GOT3 (cell line): ENCODE results near the gene SLC29A4.
"Not testable (repeated sequence)": the region's sequence is repeated elsewhere in the genome, so short reads cannot be mapped to it uniquely, and the experiment has no call there.

ENCODE experiments used
- DNase-seq: peaks from one replicate; lab custom pipeline; 2025; ENCODE audit warnings: mixed read lengths; lab: John Stamatoyannopoulos, UW

The SLC29A4 gene, protein sequence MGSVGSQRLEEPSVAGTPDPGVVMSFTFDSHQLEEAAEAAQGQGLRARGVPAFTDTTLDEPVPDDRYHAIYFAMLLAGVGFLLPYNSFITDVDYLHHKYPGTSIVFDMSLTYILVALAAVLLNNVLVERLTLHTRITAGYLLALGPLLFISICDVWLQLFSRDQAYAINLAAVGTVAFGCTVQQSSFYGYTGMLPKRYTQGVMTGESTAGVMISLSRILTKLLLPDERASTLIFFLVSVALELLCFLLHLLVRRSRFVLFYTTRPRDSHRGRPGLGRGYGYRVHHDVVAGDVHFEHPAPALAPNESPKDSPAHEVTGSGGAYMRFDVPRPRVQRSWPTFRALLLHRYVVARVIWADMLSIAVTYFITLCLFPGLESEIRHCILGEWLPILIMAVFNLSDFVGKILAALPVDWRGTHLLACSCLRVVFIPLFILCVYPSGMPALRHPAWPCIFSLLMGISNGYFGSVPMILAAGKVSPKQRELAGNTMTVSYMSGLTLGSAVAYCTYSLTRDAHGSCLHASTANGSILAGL

DNA sequence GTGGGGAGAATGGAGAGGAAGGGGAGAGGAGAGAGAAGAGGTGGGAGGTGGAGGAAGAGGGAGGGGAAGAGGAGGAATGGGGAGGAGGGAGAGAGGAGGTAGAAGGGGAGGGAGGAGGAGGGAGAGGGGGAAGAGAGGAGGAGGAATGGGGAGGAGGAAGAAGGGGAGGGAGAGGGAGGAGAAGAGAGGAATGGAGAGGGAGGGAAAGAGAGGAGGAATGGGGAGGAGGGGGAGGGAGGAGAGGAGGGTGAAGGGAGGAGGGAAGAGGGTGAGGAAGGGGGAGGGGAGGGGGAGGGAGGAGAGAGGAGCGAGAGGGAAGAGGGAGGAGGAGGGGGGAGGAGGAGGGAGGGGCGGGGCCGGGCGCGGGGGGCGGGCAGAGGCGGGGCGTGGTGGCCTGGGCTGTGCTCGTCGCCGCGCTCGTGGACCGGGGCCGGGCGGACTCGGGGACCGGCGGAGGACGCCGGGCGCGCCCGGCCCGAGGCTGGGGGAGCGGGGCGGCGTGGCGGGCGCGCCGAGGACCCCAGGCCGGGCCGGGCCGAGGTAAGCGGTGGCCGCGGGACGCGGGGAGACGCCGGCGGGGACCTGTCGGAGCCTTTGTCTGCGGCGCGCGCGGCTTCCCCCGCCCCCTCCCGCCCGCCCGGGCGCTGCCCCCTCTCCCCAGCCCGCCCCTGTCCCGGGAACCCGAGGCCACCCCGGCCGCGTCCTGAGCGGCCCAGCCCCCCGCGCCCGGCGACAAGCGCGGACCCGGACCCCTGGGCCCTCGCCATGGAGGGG, at the start of gene SLC29A4:
TSS of gene SLC29A4 (plus strand) at position 401 of the 774 bp plus-strand sequence. CDS start 4,874 bp downstream, outside the sequence.
- DNase-seq: no peak

DNA sequence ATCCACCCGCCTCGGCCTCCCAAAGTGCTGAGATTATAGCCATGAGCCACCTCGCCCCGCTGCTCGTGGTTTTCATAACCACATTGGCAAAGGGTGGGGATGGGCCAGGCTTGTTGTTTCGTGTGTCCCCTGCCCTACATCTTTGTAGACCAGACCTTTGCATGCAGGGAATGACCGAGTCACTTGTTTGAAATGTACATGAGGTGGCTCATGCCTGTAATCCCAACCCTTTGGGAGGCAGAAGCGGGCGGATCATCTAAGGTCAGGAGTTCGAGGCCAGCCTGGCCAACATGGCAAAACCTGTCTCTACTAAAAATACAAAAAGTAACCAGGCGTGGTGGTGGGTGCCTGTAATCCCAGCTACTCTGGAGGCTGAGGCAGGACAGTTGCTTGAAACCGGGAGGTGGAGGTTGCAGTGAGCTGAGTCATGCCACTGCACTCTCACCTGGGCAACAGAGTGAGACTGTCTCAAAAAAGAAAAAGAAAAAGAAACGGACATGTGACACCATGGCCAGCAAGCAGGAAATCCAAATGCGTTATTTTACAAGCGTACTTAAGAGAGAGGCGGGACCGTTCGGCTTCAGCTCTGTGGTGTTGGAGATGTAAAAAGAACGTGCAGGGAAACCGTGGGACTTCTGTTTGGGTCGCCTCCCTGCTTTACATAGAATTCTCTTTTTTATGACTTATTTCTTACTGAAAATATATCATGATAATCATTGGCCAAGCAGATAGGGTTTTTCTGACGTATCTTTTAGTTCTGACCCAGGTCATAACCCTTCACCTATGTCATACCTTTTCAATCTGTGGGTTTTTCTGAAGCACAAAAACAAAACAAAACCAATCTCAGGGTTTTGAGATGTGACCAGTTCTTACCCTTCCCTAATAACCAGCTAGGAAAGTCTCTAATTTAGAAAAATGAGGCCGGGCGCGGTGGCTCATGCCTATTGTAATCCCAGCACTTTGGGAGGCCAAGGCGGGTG, 47.6 kb upstream of the SLC29A4 start:
- no peak for DNase-seq

DNA sequence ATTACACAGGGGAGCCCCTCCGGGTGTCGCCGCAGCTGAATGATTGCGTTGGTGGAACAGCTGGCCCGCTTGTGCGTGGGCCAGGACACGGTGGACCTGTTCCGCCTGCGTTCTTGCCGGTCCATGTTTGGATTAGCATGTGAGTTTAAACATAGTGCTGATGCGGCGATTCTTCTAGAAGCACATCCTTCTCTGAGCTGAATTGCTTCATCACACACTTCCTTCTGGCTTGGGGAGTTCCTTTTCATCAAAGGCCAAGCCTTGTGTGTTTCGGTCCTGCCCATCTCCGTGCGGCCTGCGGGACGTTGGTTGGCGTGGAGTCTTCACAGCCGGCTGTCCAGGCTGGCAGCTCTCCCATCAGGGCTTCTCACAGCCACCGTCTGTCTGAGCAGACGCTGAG, 45.5 kb upstream of the SLC29A4 start:
- DNase-seq: no peak

DNA sequence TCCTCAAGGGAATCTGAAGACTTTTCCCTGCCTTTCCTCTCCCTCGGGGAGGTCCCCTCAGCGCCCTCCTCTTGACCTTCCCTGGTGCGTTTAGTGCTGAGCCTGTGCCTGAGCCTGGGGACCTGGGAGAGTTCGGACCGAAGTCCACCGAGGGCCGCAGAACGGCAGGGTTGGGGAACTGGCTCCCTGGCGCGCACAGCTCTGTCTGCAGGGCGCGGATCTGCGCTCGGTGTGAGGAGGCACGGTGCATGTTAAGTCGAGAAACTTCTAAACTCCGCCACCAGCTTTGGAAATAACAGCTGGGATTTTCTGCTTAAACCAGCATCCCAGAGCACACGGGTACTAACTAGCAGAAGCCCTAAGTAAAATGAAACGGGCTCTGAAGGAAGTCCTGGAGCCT, 44.2 kb upstream of the SLC29A4 start:
- no peak for DNase-seq

DNA sequence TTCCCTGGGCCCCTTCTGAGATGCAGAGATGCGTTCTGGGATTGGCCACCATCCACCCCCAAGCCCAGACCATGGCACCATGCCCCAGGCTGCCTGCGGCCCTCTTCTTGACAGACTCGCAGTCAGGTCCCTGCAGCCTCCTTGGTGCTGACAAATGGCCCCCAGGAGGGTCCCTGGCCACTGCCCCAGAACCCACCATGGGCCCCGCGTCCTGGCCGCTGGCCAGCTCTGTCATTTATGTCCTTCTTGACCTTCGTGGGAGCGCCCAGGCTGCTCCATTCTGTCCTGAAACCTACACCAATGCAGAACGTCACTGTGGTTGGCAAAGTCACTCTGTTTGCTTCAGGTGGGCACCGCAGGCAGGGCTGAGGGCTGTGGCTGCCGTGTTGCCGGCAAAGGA, 39.5 kb upstream of the SLC29A4 start:
- DNase-seq: no peak

DNA sequence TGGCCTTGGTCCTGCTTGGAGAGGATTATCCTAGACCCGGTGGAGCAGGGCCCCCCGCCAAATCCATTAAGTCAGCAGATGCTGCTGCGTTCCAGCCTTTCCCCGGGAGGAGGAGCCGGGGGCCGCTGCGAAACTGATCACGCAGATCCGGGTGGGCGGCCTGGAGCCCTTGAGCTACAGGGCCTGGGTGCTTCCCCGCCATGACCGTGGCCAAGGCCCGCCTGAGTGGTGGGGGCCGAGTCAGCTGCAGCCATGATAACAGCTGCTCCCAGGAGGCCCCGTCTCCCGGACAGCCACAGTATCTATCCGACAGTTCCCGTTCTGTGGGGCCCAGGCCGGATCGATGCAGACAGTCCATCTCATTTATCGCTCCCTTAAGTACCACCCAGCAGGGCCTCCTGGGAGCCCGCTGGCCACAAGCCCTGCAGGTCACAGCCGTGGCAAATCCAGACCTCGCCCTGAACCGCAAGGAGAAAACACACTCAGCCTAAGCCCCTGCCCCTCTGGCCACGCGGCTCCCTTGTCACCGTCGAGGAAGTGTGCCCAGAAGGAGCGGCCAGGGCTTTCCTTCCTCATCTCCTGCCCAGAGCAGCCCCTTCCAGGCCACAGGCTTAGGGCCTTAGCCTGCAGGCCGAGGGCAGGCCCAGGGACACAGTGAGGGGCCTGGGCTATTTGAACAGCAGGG, 34.4 kb upstream of the SLC29A4 start:
- DNase-seq: no peak

DNA sequence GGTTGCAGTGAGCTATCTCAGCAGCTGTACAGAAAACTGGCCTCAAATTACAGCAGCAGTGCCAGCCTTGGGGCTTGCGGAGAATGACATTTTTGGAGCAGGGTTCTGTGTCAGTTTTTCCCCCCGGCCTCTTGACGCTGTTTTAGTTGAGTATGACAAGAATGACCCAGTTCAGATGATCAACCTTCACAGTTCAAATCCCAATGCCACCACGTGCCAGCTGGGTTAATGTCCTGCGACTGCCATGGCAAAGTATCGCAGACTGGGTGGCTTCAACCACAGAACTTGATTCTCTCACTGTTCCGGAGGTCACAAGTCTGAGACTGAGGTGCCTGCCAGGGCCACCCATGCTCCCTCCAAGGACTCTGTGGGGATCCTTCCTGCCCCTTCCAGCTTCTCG, 32.0 kb upstream of the SLC29A4 start:
- DNase-seq: not testable (repeated sequence)

DNA sequence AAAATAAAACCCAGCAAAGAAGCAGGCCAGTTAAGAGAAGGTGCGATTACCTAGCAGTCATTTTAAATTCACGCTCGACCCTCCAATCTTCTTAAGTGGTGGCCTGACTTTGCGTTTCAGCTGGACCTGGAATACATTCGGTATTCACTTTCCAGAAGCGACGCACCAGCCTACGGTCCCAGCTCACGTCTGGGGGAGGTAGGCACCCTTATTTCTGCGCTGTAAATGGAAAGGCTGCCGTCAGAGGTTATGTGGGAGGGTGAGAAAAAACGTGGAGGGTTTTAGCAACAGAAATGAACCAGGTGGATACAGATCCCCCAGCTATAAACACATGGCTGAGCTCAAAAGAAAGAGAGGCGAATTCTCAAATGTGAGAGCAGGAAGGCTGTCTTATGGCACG, 29.2 kb upstream of the SLC29A4 start:
- not testable (repeated sequence) for DNase-seq

DNA sequence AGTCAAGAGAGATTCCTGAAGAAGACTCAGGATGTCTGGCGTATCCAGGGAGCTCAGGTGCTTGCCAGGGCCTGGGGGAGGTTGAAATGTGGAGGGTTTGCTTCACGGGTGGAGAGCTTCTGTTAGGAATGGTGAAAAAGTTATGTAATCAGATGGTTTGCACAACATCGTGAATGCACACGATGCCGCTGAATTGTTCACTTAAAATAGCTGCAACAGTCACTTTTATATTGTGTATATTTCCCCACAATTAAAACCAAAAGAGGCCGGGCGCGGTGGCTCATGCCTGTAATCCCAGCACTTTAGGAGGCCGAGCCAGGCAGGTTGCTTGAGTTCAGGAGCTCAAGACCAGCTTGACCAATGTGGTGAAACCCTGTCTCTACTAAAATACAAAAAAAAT, 28.4 kb upstream of the SLC29A4 start:
- DNase-seq: not testable (repeated sequence)

DNA sequence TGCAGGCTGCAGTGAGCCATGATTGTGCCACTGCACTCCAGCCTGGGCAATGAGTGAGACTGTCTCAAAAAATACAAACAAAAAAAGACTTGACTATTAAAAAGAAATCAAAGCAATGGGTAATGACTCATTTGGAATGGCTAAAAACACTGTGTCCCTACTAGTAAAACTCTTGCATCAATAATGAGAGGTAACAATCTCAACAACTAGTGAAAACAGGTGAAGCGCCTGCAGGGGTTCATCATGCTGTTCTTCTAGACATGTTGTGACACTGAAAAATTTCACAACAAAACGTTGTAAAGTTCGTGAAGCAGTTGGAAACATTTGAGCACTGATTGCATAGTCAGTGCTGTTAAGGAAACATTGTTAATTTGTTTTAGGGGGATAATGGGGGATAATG, 26.9 kb upstream of the SLC29A4 start:
- no peak for DNase-seq

DNA sequence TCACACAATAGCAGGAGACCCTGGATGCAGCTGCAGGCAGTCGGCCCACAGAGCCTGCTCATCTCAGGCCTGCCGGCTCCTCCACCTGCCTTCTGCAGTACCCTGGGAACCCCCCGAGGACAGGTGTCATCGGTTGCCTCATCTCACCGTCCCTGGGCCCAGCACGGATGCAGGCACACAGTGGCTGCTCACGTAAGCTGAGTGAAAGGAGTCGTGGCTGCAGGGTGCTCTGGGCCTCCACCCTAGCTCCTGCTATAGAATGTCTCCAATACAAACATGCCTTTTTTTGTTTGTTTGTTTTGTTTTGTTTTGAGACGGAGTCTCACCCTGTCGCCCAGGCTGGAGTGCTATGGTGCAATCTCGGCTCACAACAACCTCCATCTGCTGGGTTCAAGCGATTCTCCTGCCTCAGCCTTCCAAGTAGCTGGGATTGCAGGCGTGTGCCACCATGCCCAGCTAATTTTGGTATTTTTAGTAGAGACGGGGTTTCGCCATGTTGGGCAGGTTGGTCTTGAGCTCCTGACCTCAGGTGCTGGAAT, 22.1 kb upstream of the SLC29A4 start:
- not testable (repeated sequence) for DNase-seq

DNA sequence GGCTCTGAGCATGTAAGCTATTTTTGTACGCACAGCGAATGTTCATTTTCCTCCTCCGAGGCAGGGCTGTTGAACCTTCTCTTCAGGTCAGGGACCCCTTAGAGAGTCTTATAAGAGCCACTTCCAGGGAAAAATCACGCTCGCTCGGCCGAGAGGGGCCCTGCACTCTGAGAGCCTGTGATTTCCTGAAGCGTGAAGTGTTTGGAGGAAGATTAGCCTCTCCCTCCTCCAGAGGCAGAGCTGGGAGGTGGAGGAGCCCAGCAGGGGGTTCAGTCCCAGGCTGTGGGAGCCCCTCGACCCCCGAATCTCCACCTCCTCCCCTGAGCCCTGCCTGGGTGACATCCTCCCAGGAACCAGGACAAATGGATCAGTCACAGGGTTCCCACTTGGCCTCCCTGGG, 19.7 kb upstream of the SLC29A4 start:
- DNase-seq: not testable (repeated sequence)

DNA sequence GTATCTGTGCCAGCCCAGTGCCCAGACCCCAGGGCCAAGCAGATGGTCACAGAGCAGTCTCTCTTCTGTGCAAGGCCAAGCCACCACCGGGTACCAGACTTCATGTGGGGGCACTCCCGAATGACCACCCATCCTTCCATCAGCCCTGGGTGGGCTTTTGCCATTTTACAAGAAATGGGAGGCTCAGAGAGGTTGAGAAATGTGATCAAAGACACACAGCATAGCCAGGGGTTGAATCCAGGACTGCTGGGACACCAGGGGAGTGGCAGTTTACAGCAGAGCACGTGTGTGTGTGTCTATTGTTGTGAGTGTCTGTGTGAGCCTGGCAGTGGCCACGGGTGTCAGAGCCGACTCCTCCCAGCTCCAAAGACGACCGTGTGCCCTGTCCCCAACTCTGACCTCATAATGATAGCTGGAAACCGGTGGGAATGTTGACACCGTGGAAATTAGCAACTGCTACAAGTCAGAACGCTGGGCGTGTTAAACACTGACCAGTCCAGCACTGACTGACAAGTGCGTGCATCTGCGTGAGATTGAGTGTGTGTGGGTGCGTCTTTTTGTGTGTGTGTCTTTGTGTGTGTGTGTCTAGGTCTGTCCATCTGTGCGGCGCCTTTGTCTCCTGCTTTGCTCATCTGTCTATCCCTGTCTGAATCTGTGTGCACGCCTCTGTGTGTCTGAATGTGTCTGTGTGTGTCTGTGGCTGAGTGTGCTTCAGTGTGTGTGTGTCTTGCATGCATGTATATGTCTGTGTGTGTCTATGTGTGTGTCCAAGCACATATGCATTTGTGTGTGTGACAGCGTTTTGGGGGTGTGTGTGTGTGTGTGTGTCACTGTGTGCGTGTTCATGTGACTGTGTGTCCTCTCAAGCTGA, 17.2 kb upstream of the SLC29A4 start:
- DNase-seq: no peak

DNA sequence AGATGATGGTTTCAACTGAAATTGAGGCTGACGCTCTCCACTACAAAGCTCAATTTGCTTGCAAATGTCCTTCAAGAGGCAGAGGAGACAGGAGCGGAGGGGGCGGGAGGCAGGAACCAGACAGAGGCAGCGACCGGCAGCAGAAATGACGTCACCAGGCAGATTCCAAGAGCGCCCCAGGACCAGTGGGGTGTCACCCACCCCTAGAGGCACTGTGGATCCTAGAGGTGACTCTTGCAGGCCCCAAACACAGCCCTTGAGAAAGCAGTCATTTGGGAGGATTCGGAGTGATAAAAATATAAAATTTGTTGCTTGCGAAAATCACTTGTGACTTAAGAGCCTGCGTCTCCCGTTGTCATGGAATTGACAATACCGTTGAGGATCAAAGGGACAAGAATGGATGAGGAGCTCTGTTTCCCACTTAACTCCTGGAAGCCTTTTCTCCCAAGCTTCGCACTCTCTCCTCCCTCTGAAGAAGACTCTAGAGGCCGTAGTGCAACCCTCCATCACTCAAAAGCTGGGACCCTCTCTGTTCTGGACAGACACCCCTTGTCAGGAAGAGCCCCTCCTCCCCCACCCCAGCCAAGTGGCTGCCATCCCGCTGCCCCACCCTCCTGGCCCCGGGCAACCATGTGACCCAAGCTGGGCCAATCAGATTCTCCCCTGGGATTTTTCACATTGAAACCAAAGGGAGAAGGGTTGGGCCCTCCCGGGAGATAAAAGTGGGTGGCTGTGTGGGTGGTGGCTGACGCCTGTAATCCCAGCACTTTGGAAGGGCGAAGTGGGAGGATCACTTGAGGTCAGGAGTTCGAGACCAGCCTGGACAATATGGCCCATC, 16.3 kb upstream of the SLC29A4 start:
- no peak for DNase-seq

DNA sequence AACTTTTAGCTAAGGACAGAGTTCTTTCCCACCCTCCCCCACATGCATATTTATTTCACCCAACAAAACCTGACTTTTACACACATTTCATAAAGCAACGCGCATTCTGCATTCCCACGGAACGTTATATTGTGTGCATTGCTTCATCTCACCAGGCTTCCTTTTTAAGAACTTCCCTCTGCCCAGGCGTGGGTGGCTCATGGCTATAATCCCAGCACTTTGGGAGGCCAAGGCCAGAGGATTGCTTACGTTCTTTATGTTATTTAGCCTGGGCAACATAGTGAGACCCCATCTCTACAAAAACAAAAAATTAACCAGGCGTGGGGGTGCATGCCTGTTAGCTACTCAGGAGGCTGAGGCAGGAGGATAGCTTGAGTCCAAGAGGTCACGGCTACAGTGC, 14.9 kb upstream of the SLC29A4 start:
- DNase-seq: not testable (repeated sequence)

DNA sequence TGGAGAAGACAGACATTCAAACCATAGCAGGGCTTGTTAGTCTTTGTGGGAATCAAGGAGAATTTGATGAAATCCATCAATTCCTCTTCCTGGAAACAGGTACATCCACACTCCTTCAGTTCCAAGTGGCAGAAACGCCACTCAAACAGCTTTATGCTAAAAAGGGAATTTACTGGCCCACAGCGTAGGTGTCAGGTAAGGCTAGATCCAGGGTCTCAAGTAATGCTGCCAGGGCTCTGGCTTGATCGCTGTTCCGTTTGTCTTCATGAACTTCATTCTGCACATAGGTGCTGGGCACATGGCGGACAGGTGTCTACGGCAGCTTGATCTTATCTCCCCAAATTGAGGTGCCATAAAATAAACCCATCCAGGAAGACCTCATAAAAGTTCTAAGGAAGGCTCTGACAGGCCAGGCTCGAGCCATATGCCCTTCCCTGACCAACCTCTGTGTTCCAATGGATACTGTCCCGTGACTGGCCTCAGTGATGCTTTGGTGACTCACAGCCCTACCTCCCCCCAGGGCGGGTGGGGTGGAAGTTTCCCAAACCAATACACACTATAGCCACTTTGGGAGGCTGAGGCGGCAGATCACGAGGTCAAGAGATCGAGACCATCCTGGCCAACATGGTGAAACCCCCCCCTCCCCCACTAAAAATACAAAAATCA, 12.6 kb upstream of the SLC29A4 start:
- DNase-seq: not testable (repeated sequence)

DNA sequence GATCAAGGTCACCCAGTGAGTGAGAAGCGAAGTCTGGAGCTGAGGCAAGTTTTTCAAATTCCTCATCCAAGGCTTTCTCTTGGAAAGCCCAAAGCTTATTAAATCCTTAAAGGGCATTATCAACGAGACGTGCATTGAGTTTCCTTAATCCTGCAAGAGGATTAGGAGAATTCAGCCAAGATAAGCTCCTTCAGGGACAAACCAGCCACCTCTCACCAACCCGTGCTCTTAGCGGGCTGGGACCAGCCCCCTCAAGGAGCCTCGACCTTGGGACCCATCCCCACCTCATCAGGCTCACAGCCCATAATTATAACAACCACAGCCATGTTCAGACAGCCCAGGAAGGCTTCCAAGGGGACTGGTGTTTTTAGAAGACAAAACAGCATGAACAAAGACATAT, 12.0 kb upstream of the SLC29A4 start:
- no peak for DNase-seq

DNA sequence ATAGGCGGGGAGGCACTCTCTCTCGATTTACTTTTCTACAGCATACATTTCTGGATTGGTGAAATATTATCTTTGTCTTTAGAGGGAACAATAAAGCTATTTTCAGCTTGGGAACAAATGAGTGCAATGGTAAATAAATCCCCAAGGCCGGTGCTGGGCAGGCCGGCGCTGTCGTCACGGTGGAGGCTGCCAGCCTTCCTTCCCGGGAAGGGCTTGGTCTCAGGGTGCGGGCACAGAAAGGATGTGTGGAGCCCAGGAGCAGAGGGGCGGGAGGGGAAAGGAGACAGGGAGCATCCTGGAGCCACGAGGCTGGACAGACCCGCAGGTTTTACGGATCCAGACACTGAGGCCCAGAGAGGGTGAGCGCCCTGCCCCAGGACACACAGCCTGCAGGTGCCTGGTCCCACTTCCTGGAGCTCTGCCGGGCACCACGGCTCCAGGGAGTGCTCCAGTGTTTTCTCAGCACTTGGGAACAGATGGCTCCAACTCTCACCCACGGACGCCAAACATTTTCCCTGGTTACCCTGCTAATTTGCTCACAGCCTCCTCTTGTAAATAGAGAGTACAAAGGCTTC, 8.8 kb upstream of the SLC29A4 start:
- DNase-seq: not testable (repeated sequence)
